Sigmoid colon (tissue), 4 donors: Measurements from ENCODE around the gene ABCB6.

Experiments used
- POLR2A ChIP-seq, 2 donors: fragments of 450-650 bp; IDR thresholded peaks; one replicate each; pipeline ENCODE4 v1.6.1; 2016; ENCODE audit warnings: antibody characterized with exemption in 2 of 2, mild to moderate bottlenecking in 2 of 2, moderate library complexity in 2 of 2
- POLR2AphosphoS5 ChIP-seq, 4 donors: sonication (generic); formaldehyde crosslinking; IDR thresholded peaks; one replicate each; pipeline ENCODE4 v1.6.1; 2017; ENCODE audit warnings: antibody characterized with exemption in 4 of 4

- TF ChIP-seq POLR2A (IDR thresholded peaks at IDR 0.05) (peak; percentile 42 to 53), POLR2AphosphoS5 (IDR thresholded peaks at IDR 0.05) (peak; percentile 57 to 88 (median 80))
Measured at GRCh38 chr2:219160186-219161017, 58.4 kb downstream of the ABCB6 start, which contains the start of gene NHEJ1.
